HepG2 (cell line): Measurements from ENCODE around the gene DEFB128. TPM values are rescaled to one million over a fixed set of nuclear protein-coding genes. Genes with fewer than 3 reads are reported as not detected.

Source experiments
- AGO1 ChIP-seq: fragments of 200-400 bp; formaldehyde crosslinking; IDR thresholded peaks from 2 replicates; pipeline ENCODE4 v1.6.1; 2017; ENCODE audit warnings: mild to moderate bottlenecking, low read depth, low read length, moderate library complexity; ENCODE audit not compliant: poor library complexity, severe bottlenecking
- ATF7 ChIP-seq, 2 experiments: fragments of 450-650 bp in 1 of 2; sonication (generic) in 1 of 2; formaldehyde crosslinking in 1 of 2; IDR thresholded peaks; 2 replicates each; pipeline versions ENCODE4 v1.4.0 to v1.6.1; 2016 to 2020; ENCODE audit warnings: antibody characterized with exemption in 1 of 2, mild to moderate bottlenecking in 1 of 2, missing genetic modification reagents in 1 of 2
- NFIB ChIP-seq: sonication (generic); formaldehyde crosslinking; IDR thresholded peaks from 2 replicates; pipeline ENCODE4 v1.9.0; 2021; ENCODE audit warnings: missing genetic modification reagents, mild to moderate bottlenecking, borderline replicate concordance
- RAD21 ChIP-seq: fragments of 450-650 bp; formaldehyde crosslinking; IDR thresholded peaks from 2 replicates; pipeline ENCODE4 v1.5.0; 2020; ENCODE audit warnings: mild to moderate bottlenecking
- RBM22 ChIP-seq: fragments of 200-400 bp; formaldehyde crosslinking; optimal IDR thresholded peaks from 2 replicates; pipeline ENCODE3; 2017; ENCODE audit warnings: mild to moderate bottlenecking, low read length, moderate library complexity
- SMARCC2 ChIP-seq: fragments of 450-650 bp; IDR thresholded peaks from 2 replicates; pipeline ENCODE4 v1.6.1; 2017; ENCODE audit warnings: antibody characterized with exemption, mild to moderate bottlenecking
- TARDBP ChIP-seq: sonication (generic); formaldehyde crosslinking; IDR thresholded peaks from 2 replicates; pipeline ENCODE4 v1.8.0; 2022; ENCODE audit warnings: mild to moderate bottlenecking, missing genetic modification reagents
- ZNF556 ChIP-seq: sonication (generic); formaldehyde crosslinking; IDR thresholded peaks from 2 replicates; pipeline ENCODE4 v1.4.0; 2020; ENCODE audit warnings: mild to moderate bottlenecking, missing genetic modification reagents, borderline replicate concordance
- ZNF562 ChIP-seq: sonication (generic); formaldehyde crosslinking; IDR thresholded peaks from 2 replicates; pipeline ENCODE4 v1.8.0; 2022; ENCODE audit warnings: missing genetic modification reagents, borderline replicate concordance
- ZNF567 ChIP-seq: sonication (generic); formaldehyde crosslinking; IDR thresholded peaks from 2 replicates; pipeline ENCODE4 v1.8.1; 2023; ENCODE audit warnings: mild to moderate bottlenecking, missing genetic modification reagents, borderline replicate concordance
- polyA plus RNA-seq, 8 experiments: library from polyadenylated mRNA; depleted of rRNA in 3 of 8; stranded (reverse) in 7 of 8; unstranded in 1 of 8; fragments of >200 nt; fragmentation: Illumina TruSeq in 4 of 8; extraction: Trizol in 4 of 8; gene quantifications; 2 replicates each; pipeline versions ENCODE4 v1.2.1 to v1.2.3, GENCODE V29; 2011 to 2016; ENCODE audit warnings: low read depth in 4 of 8, missing spikeins in 1 of 8, mixed read lengths in 1 of 8; ENCODE audit not compliant: insufficient read depth in 1 of 8
- total RNA-seq, 5 experiments: library from RNA; depleted of rRNA; stranded (reverse); fragments of >200 nt; fragmentation: Illumina TruSeq; extraction: Trizol; gene quantifications; 2 replicates each; pipeline ENCODE4 v1.2.3, GENCODE V29; 2016; ENCODE audit warnings: low read depth in 1 of 5
- TF ChIP-seq, protein P1 (sequence below): sonication (generic); formaldehyde crosslinking; conservative IDR thresholded peaks from 2 replicates; pipeline ENCODE4 v1.4.0; 2020; ENCODE audit warnings: mild to moderate bottlenecking, missing genetic modification reagents, moderate library complexity
- TF ChIP-seq, protein P2 (sequence below): sonication (generic); formaldehyde crosslinking; IDR thresholded peaks from 2 replicates; pipeline ENCODE4 v1.9.0; 2022; ENCODE audit warnings: missing genetic modification reagents, mild to moderate bottlenecking, borderline replicate concordance
- TF ChIP-seq, protein P3 (sequence below): IDR thresholded peaks from 2 replicates; pipeline ENCODE4 v1.6.1; 2018; ENCODE audit warnings: missing genetic modification reagents
- TF ChIP-seq, protein P4 (sequence below): sonication (generic); formaldehyde crosslinking; IDR thresholded peaks from 2 replicates; pipeline ENCODE4 v1.8.0; 2022; ENCODE audit warnings: mild to moderate bottlenecking, missing genetic modification reagents, moderate library complexity
- TF ChIP-seq, protein P5 (sequence below): sonication (generic); formaldehyde crosslinking; IDR thresholded peaks from 2 replicates; pipeline ENCODE4 v1.5.0; 2020; ENCODE audit warnings: mild to moderate bottlenecking, missing genetic modification reagents

The DEFB128 gene
- total and polyA plus RNA-seq, 2 of the 13 experiments (the other 11 are each of a cell fraction or from before 2014, with no cell fraction given), result not detected

DNA sequence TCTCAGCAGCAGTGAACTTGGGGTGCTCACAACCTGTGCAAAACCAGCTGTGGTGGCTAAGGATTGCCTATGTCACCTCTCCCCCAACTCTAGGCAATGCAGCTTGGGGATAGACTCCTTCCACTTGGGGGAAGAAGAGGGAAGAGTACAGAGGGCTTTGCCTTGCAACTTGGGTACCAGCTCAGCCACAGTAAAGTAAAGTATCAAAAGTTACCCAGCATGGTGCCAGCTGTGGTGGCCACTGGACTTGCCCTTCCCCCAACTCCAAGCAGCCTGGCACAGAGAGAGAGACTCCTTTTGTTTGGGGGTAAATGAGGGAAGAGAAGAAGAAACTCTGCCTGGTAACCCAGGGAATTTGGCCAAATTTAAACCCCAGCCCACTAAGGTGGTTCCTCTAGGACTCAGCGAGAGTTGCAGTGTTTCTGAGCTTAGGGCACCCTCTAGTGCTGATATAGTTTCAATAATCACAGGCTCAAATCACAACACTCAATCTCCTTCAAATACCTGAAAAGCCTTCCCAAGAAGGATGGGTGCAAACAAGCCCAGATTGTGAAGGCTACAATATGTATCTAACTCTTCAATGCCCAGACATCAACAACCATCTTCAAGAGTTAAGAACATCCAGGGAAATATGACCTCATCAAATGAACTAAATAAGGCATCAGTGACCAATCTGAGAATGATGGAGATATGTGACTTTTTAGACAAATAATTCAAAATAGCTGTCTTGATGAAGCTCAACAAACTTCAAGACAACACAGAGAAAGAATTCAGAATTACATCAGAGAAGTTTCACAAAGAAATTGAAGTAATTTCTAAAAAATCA, 30.0 kb upstream of the DEFB128 start (continued):
- TF ChIP-seq, protein P1, sequence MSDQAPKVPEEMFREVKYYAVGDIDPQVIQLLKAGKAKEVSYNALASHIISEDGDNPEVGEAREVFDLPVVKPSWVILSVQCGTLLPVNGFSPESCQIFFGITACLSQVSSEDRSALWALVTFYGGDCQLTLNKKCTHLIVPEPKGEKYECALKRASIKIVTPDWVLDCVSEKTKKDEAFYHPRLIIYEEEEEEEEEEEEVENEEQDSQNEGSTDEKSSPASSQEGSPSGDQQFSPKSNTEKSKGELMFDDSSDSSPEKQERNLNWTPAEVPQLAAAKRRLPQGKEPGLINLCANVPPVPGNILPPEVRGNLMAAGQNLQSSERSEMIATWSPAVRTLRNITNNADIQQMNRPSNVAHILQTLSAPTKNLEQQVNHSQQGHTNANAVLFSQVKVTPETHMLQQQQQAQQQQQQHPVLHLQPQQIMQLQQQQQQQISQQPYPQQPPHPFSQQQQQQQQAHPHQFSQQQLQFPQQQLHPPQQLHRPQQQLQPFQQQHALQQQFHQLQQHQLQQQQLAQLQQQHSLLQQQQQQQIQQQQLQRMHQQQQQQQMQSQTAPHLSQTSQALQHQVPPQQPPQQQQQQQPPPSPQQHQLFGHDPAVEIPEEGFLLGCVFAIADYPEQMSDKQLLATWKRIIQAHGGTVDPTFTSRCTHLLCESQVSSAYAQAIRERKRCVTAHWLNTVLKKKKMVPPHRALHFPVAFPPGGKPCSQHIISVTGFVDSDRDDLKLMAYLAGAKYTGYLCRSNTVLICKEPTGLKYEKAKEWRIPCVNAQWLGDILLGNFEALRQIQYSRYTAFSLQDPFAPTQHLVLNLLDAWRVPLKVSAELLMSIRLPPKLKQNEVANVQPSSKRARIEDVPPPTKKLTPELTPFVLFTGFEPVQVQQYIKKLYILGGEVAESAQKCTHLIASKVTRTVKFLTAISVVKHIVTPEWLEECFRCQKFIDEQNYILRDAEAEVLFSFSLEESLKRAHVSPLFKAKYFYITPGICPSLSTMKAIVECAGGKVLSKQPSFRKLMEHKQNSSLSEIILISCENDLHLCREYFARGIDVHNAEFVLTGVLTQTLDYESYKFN (CRISPR knock-in tag), result no peak
- TF ChIP-seq ZNF567 (no peak), AGO1 (no peak), NFIB (CRISPR knock-in tag) (no peak), ZNF556 (CRISPR knock-in tag) (no peak), RAD21 (CRISPR knock-in tag) (peak; percentile 48; the same call in 1 of the 2 replicates), ZNF562 (CRISPR knock-in tag) (no peak), RBM22 (no peak), TARDBP (CRISPR knock-in tag) (no peak), ATF7 (IDR thresholded peaks at IDR 0.05) (peak; percentile 74), ATF7 (CRISPR knock-in tag; IDR thresholded peaks at IDR 0.05) (no peak), SMARCC2 (no peak)
- TF ChIP-seq, protein P2, sequence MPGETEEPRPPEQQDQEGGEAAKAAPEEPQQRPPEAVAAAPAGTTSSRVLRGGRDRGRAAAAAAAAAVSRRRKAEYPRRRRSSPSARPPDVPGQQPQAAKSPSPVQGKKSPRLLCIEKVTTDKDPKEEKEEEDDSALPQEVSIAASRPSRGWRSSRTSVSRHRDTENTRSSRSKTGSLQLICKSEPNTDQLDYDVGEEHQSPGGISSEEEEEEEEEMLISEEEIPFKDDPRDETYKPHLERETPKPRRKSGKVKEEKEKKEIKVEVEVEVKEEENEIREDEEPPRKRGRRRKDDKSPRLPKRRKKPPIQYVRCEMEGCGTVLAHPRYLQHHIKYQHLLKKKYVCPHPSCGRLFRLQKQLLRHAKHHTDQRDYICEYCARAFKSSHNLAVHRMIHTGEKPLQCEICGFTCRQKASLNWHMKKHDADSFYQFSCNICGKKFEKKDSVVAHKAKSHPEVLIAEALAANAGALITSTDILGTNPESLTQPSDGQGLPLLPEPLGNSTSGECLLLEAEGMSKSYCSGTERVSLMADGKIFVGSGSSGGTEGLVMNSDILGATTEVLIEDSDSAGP, result no peak
- TF ChIP-seq, protein P3, sequence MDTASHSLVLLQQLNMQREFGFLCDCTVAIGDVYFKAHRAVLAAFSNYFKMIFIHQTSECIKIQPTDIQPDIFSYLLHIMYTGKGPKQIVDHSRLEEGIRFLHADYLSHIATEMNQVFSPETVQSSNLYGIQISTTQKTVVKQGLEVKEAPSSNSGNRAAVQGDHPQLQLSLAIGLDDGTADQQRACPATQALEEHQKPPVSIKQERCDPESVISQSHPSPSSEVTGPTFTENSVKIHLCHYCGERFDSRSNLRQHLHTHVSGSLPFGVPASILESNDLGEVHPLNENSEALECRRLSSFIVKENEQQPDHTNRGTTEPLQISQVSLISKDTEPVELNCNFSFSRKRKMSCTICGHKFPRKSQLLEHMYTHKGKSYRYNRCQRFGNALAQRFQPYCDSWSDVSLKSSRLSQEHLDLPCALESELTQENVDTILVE (CRISPR knock-in tag), result no peak
- TF ChIP-seq, protein P4, sequence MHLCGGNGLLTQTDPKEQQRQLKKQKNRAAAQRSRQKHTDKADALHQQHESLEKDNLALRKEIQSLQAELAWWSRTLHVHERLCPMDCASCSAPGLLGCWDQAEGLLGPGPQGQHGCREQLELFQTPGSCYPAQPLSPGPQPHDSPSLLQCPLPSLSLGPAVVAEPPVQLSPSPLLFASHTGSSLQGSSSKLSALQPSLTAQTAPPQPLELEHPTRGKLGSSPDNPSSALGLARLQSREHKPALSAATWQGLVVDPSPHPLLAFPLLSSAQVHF (CRISPR knock-in tag), result no peak
- TF ChIP-seq, protein P5, sequence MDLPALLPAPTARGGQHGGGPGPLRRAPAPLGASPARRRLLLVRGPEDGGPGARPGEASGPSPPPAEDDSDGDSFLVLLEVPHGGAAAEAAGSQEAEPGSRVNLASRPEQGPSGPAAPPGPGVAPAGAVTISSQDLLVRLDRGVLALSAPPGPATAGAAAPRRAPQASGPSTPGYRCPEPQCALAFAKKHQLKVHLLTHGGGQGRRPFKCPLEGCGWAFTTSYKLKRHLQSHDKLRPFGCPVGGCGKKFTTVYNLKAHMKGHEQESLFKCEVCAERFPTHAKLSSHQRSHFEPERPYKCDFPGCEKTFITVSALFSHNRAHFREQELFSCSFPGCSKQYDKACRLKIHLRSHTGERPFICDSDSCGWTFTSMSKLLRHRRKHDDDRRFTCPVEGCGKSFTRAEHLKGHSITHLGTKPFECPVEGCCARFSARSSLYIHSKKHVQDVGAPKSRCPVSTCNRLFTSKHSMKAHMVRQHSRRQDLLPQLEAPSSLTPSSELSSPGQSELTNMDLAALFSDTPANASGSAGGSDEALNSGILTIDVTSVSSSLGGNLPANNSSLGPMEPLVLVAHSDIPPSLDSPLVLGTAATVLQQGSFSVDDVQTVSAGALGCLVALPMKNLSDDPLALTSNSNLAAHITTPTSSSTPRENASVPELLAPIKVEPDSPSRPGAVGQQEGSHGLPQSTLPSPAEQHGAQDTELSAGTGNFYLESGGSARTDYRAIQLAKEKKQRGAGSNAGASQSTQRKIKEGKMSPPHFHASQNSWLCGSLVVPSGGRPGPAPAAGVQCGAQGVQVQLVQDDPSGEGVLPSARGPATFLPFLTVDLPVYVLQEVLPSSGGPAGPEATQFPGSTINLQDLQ (CRISPR knock-in tag), result no peak
